Stomach (tissue), 9 donors: ENCODE measurements around the gene TTC7B. TPM values are rescaled to one million over a fixed set of nuclear protein-coding genes. Genes with fewer than 3 reads are reported as not detected.

Experiments
- DNase-seq, 2 donors: peaks; one replicate each; pipeline versions ENCODE4 v3.0.0 to v3.0.0-alpha.2; 2013 to 2019
- H3K27ac ChIP-seq, 5 donors: fragments of 200-600 bp in 4 of 5; sonication (generic) in 4 of 5; one replicate each; pipeline ENCODE4 v1.5.1; 2013 to 2019; ENCODE audit warnings: mild to moderate bottlenecking in 1 of 5, moderate library complexity in 1 of 5
- H3K27me3 ChIP-seq, 3 donors: fragments of 200-600 bp; sonication (generic); one replicate each; pipeline ENCODE4 v1.5.1; 2017 to 2019; ENCODE audit warnings: mixed run types in 1 of 3
- H3K36me3 ChIP-seq, 4 donors: fragments of 200-600 bp; sonication (generic); 1 replicate in 3 of 4; 2 replicates in 1 of 4; pipeline ENCODE4 v1.5.1; 2016 to 2019
- H3K4me1 ChIP-seq, 4 donors: fragments of 200-600 bp; sonication (generic); one replicate each; pipeline ENCODE4 v1.5.1; 2016 to 2019
- H3K4me3 ChIP-seq, 4 donors: fragments of 200-600 bp; sonication (generic) in 3 of 4; one replicate each; pipeline ENCODE4 v1.5.1; 2016 to 2019; ENCODE audit warnings: mild to moderate bottlenecking in 1 of 4
- H3K9me3 ChIP-seq, 4 donors: fragments of 200-600 bp; sonication (generic); one replicate each; pipeline ENCODE4 v1.5.1; 2016 to 2019
- CTCF ChIP-seq, 7 experiments: fragments of 450-650 bp in 4 of 7; fragments of 200-600 bp in 3 of 7; sonication (generic) in 3 of 7; IDR thresholded peaks; one replicate each; pipeline ENCODE4 v1.5.1; 2016 to 2019; ENCODE audit warnings: antibody characterized with exemption in 7 of 7, control low read depth in 2 of 7, mild to moderate bottlenecking in 1 of 7
- EP300 ChIP-seq: sonication (generic); formaldehyde crosslinking; IDR thresholded peaks from one replicate; pipeline ENCODE4 v1.6.1; 2017; ENCODE audit warnings: antibody characterized with exemption
- POLR2A ChIP-seq, 4 donors: fragments of 450-650 bp; IDR thresholded peaks; one replicate each; pipeline ENCODE4 v1.6.1; 2016; ENCODE audit warnings: antibody characterized with exemption in 4 of 4, control low read depth in 2 of 4, mild to moderate bottlenecking in 1 of 4, moderate library complexity in 1 of 4
- POLR2AphosphoS5 ChIP-seq, 3 donors: sonication (generic); formaldehyde crosslinking; IDR thresholded peaks; one replicate each; pipeline ENCODE4 v1.6.1; 2016; ENCODE audit warnings: antibody characterized with exemption in 3 of 3
- WGBS, 5 donors: extraction: QIAGEN DNeasy Blood & Tissue Kit in 3 of 5; methylation state at CpG; one replicate each; pipeline versions ENCODE4 v1.1.5 to v1.1.7; 2013 to 2018; 5-methylcytosine and 5-hydroxymethylcytosine counted together
- intact Hi-C: fragments of 100-400 bp; cut with DNase I; formaldehyde crosslinking; loops from one replicate; pipeline ENCODE4 v1.15.1; 2023; ENCODE audit warnings: low total_unique reads
- polyA plus RNA-seq, 3 donors: library from polyadenylated mRNA; stranded (reverse); fragments of 200-250 nt; gene quantifications; one replicate each; pipeline ENCODE4 v1.2.3, GENCODE V29; 2013
- total RNA-seq, 5 donors: library from RNA; depleted of rRNA; stranded (reverse); fragments of >200 nt; gene quantifications; one replicate each; pipeline versions ENCODE4 v1.1.0 to v1.2.3, GENCODE V29; 2014 to 2016
- donor health status: healthy with polysubstance abuse.
- donor health status: Bipolar disorder and iron deficiency.
- donor health status: healthy.

TTC7B gene
- total and polyA plus RNA-seq, 8 donors: 6.8 to 110 (median 17.7) TPM

- no peak for DNase-seq
- Histone ChIP-seq H3K9me3 (no peaks in the 10 kb centered on the region), H3K4me1 (peaks cover 5 to 69% (median 40%) of the 10 kb centered on the region in 4 donors), H3K36me3 (no peaks in the 10 kb centered on the region), H3K4me3 (no peak overlapping the region), H3K27ac (no peak overlapping the region), H3K27me3 (no peaks in the 10 kb centered on the region)
- TF ChIP-seq POLR2A (IDR thresholded peaks at IDR 0.05) (no peak), POLR2AphosphoS5 (IDR thresholded peaks at IDR 0.05) (no peak), CTCF (IDR thresholded peaks at IDR 0.05) (no peak), EP300 (no peak)
- intact Hi-C loops: no loop called here
- 71 to 83% (median 79%) methylated on average over 19 to 21 of the region's 21 CpGs for WGBS, 5 donors
These were observed 10.3 kb downstream of the TTC7B start for GRCh38 chr14:90805662-90806540.

- H3K27ac ChIP-seq: no peak overlapping the region
- no peak overlapping the region for H3K4me3 ChIP-seq
- DNase-seq: no peak
- intact Hi-C loops: no loop called here
- no peak for TF ChIP-seq CTCF (IDR thresholded peaks at IDR 0.05)
- no peak for TF ChIP-seq POLR2A (IDR thresholded peaks at IDR 0.05)
- TF ChIP-seq POLR2AphosphoS5 (IDR thresholded peaks at IDR 0.05): no peak
- no peak for TF ChIP-seq EP300
- 92 to 97% (median 93%) methylated on average over 13 of the region's 13 CpGs for WGBS, 5 donors
- no peaks in the 10 kb centered on the region for H3K36me3 ChIP-seq
- H3K9me3 ChIP-seq: no peaks in the 10 kb centered on the region
- H3K4me1 ChIP-seq: peaks cover 5 to 64% (median 40%) of the 10 kb centered on the region in 4 donors
- no peaks in the 10 kb centered on the region for H3K27me3 ChIP-seq
These were observed 11.2 kb downstream of the TTC7B start for GRCh38 chr14:90805084-90805391.

GRCh38 chr14:90804292-90805083, 11.7 kb downstream of the TTC7B start:
- peak overlapping the region in 4 of 5 donors; percentile 6 to 60 (median 44) for H3K27ac ChIP-seq
- DNase-seq: no peak
- intact Hi-C loops: no loop called here
- H3K4me3 ChIP-seq: no peak overlapping the region
- TF ChIP-seq POLR2A (IDR thresholded peaks at IDR 0.05) (no peak), EP300 (no peak), POLR2AphosphoS5 (IDR thresholded peaks at IDR 0.05) (no peak), CTCF (IDR thresholded peaks at IDR 0.05) (no peak)
- H3K9me3 ChIP-seq: no peaks in the 10 kb centered on the region
- no peaks in the 10 kb centered on the region for H3K36me3 ChIP-seq
- peaks cover 5 to 59% (median 40%) of the 10 kb centered on the region in 4 donors for H3K4me1 ChIP-seq
- H3K27me3 ChIP-seq: no peaks in the 10 kb centered on the region
- 82 to 91% (median 88%) methylated on average over 17 to 18 of the region's 18 CpGs for WGBS, 5 donors

- Histone ChIP-seq H3K27ac (peak overlapping the region in 3 of 5 donors; percentile 33 to 60 (median 56)), H3K4me3 (no peak overlapping the region), H3K9me3 (no peaks in the 10 kb centered on the region), H3K4me1 (peaks cover 5 to 51% (median 32%) of the 10 kb centered on the region in 4 donors), H3K27me3 (no peaks in the 10 kb centered on the region), H3K36me3 (no peaks in the 10 kb centered on the region)
- TF ChIP-seq CTCF (IDR thresholded peaks at IDR 0.05): no peak
- TF ChIP-seq POLR2A (IDR thresholded peaks at IDR 0.05): no peak
- no peak for TF ChIP-seq EP300
- TF ChIP-seq POLR2AphosphoS5 (IDR thresholded peaks at IDR 0.05): no peak
- intact Hi-C loops: no loop called here
- no peak for DNase-seq
- WGBS, 5 donors: 84 to 93% (median 89%) methylated on average over 2 of the region's 2 CpGs
These were observed 13.0 kb downstream of the TTC7B start for GRCh38 chr14:90803249-90803648.
